ENCODE measurements around the gene TENM4.

DNA sequence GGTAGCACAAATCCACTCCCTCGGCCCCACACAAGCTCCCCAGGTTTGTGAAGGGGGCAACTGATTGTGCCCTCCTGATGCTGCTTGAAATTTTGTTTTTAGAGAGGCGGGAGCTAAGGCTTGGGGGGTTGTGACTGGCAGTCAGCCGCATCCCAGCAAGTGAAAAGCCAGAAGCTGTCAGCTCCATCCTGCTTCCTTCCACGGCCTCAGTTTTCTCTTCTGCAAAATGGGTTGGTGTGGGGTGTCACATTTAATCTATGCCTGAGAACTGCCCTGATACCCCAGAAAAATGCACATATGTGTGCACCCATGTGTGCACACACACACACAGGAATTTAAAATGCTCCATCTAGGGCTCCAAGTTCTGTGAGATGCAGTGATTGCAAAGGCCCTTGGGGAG lies 358.6 kb downstream of the TENM4 start:
- no peak for TF ChIP-seq POLR2A (IDR thresholded peaks at IDR 0.05)
- TF ChIP-seq, protein P1, sequence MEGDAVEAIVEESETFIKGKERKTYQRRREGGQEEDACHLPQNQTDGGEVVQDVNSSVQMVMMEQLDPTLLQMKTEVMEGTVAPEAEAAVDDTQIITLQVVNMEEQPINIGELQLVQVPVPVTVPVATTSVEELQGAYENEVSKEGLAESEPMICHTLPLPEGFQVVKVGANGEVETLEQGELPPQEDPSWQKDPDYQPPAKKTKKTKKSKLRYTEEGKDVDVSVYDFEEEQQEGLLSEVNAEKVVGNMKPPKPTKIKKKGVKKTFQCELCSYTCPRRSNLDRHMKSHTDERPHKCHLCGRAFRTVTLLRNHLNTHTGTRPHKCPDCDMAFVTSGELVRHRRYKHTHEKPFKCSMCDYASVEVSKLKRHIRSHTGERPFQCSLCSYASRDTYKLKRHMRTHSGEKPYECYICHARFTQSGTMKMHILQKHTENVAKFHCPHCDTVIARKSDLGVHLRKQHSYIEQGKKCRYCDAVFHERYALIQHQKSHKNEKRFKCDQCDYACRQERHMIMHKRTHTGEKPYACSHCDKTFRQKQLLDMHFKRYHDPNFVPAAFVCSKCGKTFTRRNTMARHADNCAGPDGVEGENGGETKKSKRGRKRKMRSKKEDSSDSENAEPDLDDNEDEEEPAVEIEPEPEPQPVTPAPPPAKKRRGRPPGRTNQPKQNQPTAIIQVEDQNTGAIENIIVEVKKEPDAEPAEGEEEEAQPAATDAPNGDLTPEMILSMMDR (IDR thresholded peaks at IDR 0.05) = no peak

Measured in heart left ventricle (tissue), 13 donors.